Glutamatergic neuron (in vitro differentiated cells): Measurements from ENCODE around the gene C4BPA. TPM values are rescaled to one million over a fixed set of nuclear protein-coding genes. Genes with fewer than 3 reads are reported as not detected.

Experiments used
- DNase-seq: peaks from one replicate; pipeline ENCODE4 v3.0.0; 2022
- H3K27ac Mint-ChIP-seq: one replicate; pipeline ENCODE4 v1.8.0; 2020; ENCODE audit warnings: mild to moderate bottlenecking, mixed read lengths, inconsistent platforms; ENCODE audit not compliant: unreplicated experiment
- H3K27me3 Mint-ChIP-seq: one replicate; pipeline ENCODE4 v1.8.0; 2020; ENCODE audit warnings: mild to moderate bottlenecking, moderate library complexity, mixed read lengths, inconsistent platforms; ENCODE audit not compliant: unreplicated experiment
- H3K36me3 Mint-ChIP-seq: one replicate; pipeline ENCODE4 v1.8.0; 2020; ENCODE audit warnings: mild to moderate bottlenecking, mixed read lengths, inconsistent platforms; ENCODE audit not compliant: unreplicated experiment
- H3K4me1 Mint-ChIP-seq: one replicate; pipeline ENCODE4 v1.8.0; 2020; ENCODE audit warnings: mild to moderate bottlenecking, low read depth, mixed read lengths, inconsistent platforms; ENCODE audit not compliant: unreplicated experiment
- H3K4me3 Mint-ChIP-seq: one replicate; pipeline ENCODE4 v1.8.0; 2020; ENCODE audit warnings: mild to moderate bottlenecking, mixed read lengths, inconsistent platforms; ENCODE audit not compliant: unreplicated experiment
- H3K9me3 Mint-ChIP-seq: one replicate; pipeline ENCODE4 v1.8.0; 2020; ENCODE audit warnings: mild to moderate bottlenecking, moderate library complexity, mixed read lengths, inconsistent platforms; ENCODE audit not compliant: unreplicated experiment
- CTCF ChIP-seq: fragments of 200-600 bp; sonication (generic); IDR thresholded peaks from one replicate; pipeline ENCODE4 v1.5.0; 2021; ENCODE audit not compliant: partially characterized antibody, unreplicated experiment
- total RNA-seq: library from RNA; stranded (reverse); fragmentation: NEBNext Ultra II Directional; extraction: Animal tissue kit (Norgen Biotek cat#: 25700); gene quantifications from one replicate; pipeline ENCODE4 v1.2.1, GENCODE V29; 2021; ENCODE audit not compliant: unreplicated experiment

Gene C4BPA
- total RNA-seq, 1 donor from 2014 or later: not detected

GRCh38 chr1:207155028-207155427, 51.0 kb downstream of the C4BPA start:
- peaks cover 7% of the 10 kb centered on the region for H3K36me3 Mint-ChIP-seq
- H3K4me3 Mint-ChIP-seq: no peak overlapping the region
- no peaks in the 10 kb centered on the region for H3K27me3 Mint-ChIP-seq
- H3K9me3 Mint-ChIP-seq: no peaks in the 10 kb centered on the region
- no peaks in the 10 kb centered on the region for H3K4me1 Mint-ChIP-seq
- no peak overlapping the region for H3K27ac Mint-ChIP-seq
- TF ChIP-seq CTCF: no peak
- DNase-seq: no peak

GRCh38 chr1:207156095-207156494, 52.1 kb downstream of the C4BPA start:
- H3K4me1 Mint-ChIP-seq: no peaks in the 10 kb centered on the region
- no peak overlapping the region for H3K4me3 Mint-ChIP-seq
- no peak overlapping the region for H3K27ac Mint-ChIP-seq
- H3K27me3 Mint-ChIP-seq: no peaks in the 10 kb centered on the region
- no peak for TF ChIP-seq CTCF
- no peaks in the 10 kb centered on the region for H3K9me3 Mint-ChIP-seq
- peaks cover 7% of the 10 kb centered on the region for H3K36me3 Mint-ChIP-seq
- DNase-seq: no peak

- Mint-ChIP-seq H3K9me3 (no peaks in the 10 kb centered on the region), H3K27ac (no peak overlapping the region), H3K4me1 (no peaks in the 10 kb centered on the region), H3K4me3 (no peak overlapping the region), H3K27me3 (no peaks in the 10 kb centered on the region), H3K36me3 (peaks cover 1% of the 10 kb centered on the region)
- no peak for TF ChIP-seq CTCF
- no peak for DNase-seq
Measured at GRCh38 chr1:207156826-207157225, 52.8 kb downstream of the C4BPA start.

DNA sequence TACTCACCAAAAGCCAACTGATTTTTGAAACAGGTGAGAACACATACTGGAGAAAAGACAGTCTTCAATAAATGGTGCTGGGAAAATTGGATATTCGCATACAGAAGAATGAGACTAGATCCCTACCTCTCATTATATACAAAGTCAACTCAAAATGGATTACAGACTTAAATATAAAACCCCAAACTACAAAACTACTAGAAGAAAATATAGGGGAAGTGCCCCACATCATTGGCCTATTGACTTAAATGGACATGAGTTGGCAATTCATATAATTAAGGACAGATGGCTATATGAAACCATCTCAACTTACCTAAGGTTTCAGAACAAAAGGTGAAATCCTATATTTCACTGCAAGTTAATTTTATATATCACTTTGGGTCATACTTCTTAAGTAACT, 60.1 kb downstream of the C4BPA start:
- Mint-ChIP-seq H3K9me3 (no peaks in the 10 kb centered on the region), H3K4me3 (no peak overlapping the region), H3K4me1 (no peaks in the 10 kb centered on the region), H3K27me3 (no peaks in the 10 kb centered on the region), H3K36me3 (no peaks in the 10 kb centered on the region), H3K27ac (no peak overlapping the region)
- no peak for DNase-seq
- TF ChIP-seq CTCF: no peak

DNA sequence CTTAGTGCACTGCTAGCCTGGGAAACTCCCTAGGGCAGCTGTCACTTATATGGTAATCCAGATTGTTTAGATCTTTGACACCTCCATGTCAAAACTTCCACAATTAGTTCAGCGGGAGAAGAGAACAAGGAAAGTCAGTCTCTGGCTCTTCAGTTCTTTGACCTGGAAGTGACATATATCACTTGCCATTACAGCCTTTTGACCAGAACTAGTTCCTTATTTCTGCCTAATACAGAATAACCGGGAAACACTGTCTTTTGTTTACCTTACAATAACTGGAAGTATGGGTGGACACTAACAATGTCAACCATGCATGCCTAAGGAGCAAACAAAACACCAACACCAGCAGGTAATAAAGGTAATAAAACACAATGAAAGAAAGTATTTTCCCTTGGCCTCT, 68.3 kb downstream of the C4BPA start:
- H3K27ac Mint-ChIP-seq: no peak overlapping the region
- H3K9me3 Mint-ChIP-seq: no peaks in the 10 kb centered on the region
- no peaks in the 10 kb centered on the region for H3K36me3 Mint-ChIP-seq
- no peaks in the 10 kb centered on the region for H3K4me1 Mint-ChIP-seq
- DNase-seq: no peak
- H3K27me3 Mint-ChIP-seq: no peaks in the 10 kb centered on the region
- TF ChIP-seq CTCF: no peak
- H3K4me3 Mint-ChIP-seq: no peak overlapping the region
